ENCODE measurements around the gene TSPEAR.
"Not testable (repeated sequence)": the region's sequence is repeated elsewhere in the genome, so short reads cannot be mapped to it uniquely, and the experiment has no call there.

Gene TSPEAR

GRCh38 chr21:44594406-44594916, 116.9 kb downstream of the TSPEAR start:
- no peak for TF ChIP-seq CTCF (IDR thresholded peaks at IDR 0.05; ENCODE audit: insufficient read depth, low read depth, low read length, missing control alignments)
- no peak for DNase-seq (ENCODE audit: low read depth)

GRCh38 chr21:44593598-44594405, 117.6 kb downstream of the TSPEAR start:
- no peak for DNase-seq (ENCODE audit: low read depth)
- TF ChIP-seq CTCF (IDR thresholded peaks at IDR 0.05; ENCODE audit: insufficient read depth, low read depth, low read length, missing control alignments) = no peak
- H3K4me3 ChIP-seq (ENCODE audit: low read length) = no peak overlapping the region

More at GRCh38 chr21:44594406-44594916, 116.9 kb downstream of the TSPEAR start:
- H3K4me3 ChIP-seq (ENCODE audit: low read length) = no peak overlapping the region

- no peak for TF ChIP-seq CTCF (IDR thresholded peaks at IDR 0.05; ENCODE audit: insufficient read depth, low read depth, low read length, missing control alignments)
- H3K4me3 ChIP-seq (ENCODE audit: low read length) = no peak within 1 kb of the TSS
- DNase-seq (ENCODE audit: low read depth) = no peak
Observed at GRCh38 chr21:44592446-44593311, 118.7 kb downstream of the TSPEAR start, which contains the start of gene KRTAP10-6. TSS of gene KRTAP10-6 (minus strand) at chr21:44592505. CDS start at chr21:44592484, 21 bp downstream.

DNA sequence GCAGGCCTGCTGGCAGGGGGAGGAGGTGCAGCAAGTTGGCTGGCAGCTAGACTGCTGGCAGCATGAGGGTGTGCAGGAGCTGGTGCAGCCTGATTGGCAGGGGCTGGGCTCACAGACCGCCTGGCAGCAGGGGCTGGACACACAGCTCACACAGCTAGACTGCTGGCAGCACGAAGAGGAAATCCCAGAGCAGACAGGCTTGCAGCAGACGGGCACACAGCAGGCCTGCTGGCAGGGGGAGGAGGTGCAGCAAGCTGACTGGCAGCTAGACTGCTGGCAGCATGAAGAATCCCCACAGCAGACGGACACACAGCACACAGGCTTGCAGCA, 119.6 kb downstream of the TSPEAR start:
- not testable (repeated sequence) for DNase-seq (ENCODE audit: low read depth)

DNA sequence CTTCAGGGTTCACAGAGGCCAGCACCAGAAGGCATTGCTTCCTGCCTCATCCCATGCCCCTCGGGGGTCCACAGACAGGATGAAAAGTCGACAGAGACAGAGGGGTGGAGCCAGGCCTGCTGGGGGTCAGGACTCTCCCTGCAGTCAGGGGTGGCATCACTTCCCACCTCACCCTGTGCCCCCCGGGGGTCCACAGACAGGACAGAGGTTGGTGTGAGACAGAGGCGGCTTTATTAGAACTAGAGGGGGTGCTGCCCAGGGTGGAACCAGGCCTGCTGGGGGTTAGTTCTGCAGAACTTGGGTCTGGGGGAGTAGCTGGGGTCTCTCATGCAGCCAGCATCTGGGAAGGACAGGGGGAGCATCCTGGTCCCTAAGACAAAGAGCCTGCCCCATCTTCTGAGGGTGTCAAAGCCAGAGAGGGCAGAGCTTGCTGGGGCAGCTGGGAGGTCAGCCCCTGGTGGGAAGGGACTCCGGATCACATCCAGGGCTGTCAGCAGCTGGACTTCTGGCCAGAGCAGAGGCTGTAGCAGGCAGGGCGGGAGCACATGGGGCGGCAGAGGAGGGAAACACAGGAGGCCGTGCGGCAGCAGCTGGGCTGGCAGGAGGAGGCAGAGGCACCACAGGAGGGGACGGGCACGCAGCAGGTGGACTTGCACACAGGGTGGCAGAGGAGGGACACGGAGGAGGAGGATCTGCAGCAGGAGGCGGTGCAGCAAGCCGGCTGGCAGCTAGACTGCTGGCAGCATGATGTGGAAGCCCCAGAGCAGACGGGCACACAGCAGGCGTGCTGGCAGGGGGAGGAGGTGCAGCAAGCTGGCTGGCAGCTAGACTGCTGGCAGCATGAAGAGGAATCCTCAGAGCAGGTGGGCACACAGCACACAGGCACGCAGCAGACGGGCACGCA, 120.2 kb downstream of the TSPEAR start:
- H3K4me3 ChIP-seq (ENCODE audit: low read length); DNase-seq (ENCODE audit: low read depth): not testable (repeated sequence)

More for the DNA sequence above, 119.6 kb downstream of the TSPEAR start:
- not testable (repeated sequence) for H3K4me3 ChIP-seq (ENCODE audit: low read length)

GRCh38 chr21:44590311-44590721, 121.1 kb downstream of the TSPEAR start:
- DNase-seq (ENCODE audit: low read depth) = no peak
- H3K4me3 ChIP-seq (ENCODE audit: low read length) = no peak overlapping the region
- no peak for TF ChIP-seq CTCF (IDR thresholded peaks at IDR 0.05; ENCODE audit: insufficient read depth, low read depth, low read length, missing control alignments)

DNA sequence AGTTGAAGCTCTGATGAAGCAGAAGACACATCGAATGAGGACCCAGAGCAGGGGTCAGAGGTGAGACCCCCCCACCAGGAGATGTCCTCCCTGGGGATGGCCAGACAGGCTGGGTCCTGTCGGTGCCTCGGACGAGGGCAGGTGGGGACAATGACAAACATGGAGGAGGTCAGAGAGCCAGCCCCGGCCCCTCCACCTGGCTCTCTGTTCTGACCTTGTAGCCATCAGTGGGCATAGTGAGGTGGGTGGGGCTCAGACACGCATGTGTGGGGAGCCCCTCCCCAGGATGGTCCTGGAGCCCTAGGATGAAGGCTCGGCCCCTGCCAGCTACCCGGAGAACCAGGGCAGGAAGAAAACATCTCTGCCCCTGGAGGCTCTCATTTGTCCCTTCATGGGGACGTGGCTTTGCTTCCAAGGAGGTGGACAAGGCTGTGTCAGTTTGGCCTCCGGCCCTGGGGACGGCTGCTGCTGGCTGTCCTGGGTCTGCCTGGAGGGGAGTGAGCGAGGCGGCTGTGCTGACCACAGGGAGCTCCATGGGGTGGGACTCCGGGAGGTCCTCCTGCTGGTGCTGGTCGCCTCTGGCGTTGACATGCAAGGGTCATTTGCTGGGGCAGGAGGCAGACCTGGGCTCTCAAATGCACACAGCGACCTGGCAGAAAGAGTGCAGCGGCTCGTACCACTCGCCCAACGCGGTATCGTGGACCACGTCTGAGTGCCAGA, 121.6 kb downstream of the TSPEAR start:
- no peak for TF ChIP-seq CTCF (IDR thresholded peaks at IDR 0.05; ENCODE audit: insufficient read depth, low read depth, low read length, missing control alignments)
- DNase-seq (ENCODE audit: low read depth) = no peak

More for the DNA sequence above, 121.6 kb downstream of the TSPEAR start:
- no peak overlapping the region for H3K4me3 ChIP-seq (ENCODE audit: low read length)
